GM10266 (cell line): ENCODE results near the gene PPP1R16B.
A peak's percentile ranks its signal among the peaks of the same experiment; 100 is the strongest.

Source experiments
- DNase-seq: peaks from one replicate; pipeline ENCODE4 v3.0.0; 2012; ENCODE audit errors: extremely low spot score
- CTCF ChIP-seq: IDR thresholded peaks from 2 replicates; pipeline ENCODE4 v1.5.1; 2012; ENCODE audit warnings: mild to moderate bottlenecking, low read depth; ENCODE audit not compliant: control insufficient read depth, insufficient read depth; ENCODE audit errors: missing control alignments

PPP1R16B gene

GRCh38 chr20:38841570-38841969 is 36.1 kb downstream of the PPP1R16B start:
- DNase-seq: no peak
- no peak for TF ChIP-seq CTCF

- no peak for TF ChIP-seq CTCF
These were observed 36.5 kb downstream of the PPP1R16B start for GRCh38 chr20:38842026-38842425.

GRCh38 chr20:38842558-38842981 is 37.1 kb downstream of the PPP1R16B start:
- TF ChIP-seq CTCF: no peak

More at GRCh38 chr20:38842026-38842425, 36.5 kb downstream of the PPP1R16B start:
- DNase-seq: no peak

GRCh38 chr20:38843346-38843745 is 37.8 kb downstream of the PPP1R16B start:
- no peak for DNase-seq
- TF ChIP-seq CTCF: no peak

More at GRCh38 chr20:38842558-38842981, 37.1 kb downstream of the PPP1R16B start:
- DNase-seq: peak; percentile 87

GRCh38 chr20:38844963-38845362 is 39.5 kb downstream of the PPP1R16B start:
- TF ChIP-seq CTCF: no peak
- no peak for DNase-seq

- no peak for TF ChIP-seq CTCF
- no peak for DNase-seq
These were observed 42.3 kb downstream of the PPP1R16B start for GRCh38 chr20:38847840-38848239.

GRCh38 chr20:38853759-38854158 is 48.3 kb downstream of the PPP1R16B start:
- no peak for TF ChIP-seq CTCF
- DNase-seq: no peak
